ENCODE measurements around the gene UGT1A6. TPM values are rescaled to one million over a fixed set of nuclear protein-coding genes. Genes with fewer than 3 reads are reported as not detected.

Gene UGT1A6
- total and polyA plus RNA-seq, 2 of the 13 experiments (the other 11 are each of a cell fraction or from before 2014, with no cell fraction given), result 0.25 TPM; not detected in 1

- TF ChIP-seq, protein P1, sequence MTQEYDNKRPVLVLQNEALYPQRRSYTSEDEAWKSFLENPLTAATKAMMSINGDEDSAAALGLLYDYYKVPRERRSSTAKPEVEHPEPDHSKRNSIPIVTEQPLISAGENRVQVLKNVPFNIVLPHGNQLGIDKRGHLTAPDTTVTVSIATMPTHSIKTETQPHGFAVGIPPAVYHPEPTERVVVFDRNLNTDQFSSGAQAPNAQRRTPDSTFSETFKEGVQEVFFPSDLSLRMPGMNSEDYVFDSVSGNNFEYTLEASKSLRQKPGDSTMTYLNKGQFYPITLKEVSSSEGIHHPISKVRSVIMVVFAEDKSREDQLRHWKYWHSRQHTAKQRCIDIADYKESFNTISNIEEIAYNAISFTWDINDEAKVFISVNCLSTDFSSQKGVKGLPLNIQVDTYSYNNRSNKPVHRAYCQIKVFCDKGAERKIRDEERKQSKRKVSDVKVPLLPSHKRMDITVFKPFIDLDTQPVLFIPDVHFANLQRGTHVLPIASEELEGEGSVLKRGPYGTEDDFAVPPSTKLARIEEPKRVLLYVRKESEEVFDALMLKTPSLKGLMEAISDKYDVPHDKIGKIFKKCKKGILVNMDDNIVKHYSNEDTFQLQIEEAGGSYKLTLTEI (CRISPR knock-in tag; conservative IDR thresholded peaks at IDR 0.05), result no peak
These were observed 75.4 kb downstream of the UGT1A6 start (continued) for GRCh38 chr2:233768076-233768475.

DNA sequence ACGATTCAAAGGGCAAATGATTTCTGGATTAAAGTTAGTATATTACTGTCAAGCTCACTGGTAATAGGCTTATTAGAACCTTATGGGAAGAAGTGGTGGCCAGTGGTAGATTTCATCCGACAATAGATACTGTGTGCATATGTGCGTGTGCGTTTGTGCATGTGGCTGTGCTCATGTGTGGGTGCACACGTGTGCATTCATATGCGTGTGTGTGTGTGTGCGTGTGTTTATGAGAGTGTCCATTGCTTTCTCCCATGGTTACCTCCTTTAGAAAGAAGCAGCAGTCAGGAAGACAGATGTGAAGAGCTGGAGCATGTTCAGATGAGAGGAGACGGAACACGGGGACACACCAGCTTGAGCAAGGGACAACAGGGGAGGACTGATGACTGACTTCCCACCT is 76.6 kb downstream of the UGT1A6 start:
- POLR2A ChIA-PET, result no interaction called here

More for the DNA sequence above, 76.6 kb downstream of the UGT1A6 start:
- H3K9me3 ChIP-seq (ENCODE audit: low read length), result no peaks in the 10 kb centered on the region
- intact Hi-C loops (cut with micrococcal nuclease; ENCODE audit: unreplicated experiment) (no loop called here), in situ Hi-C loops (cut with HindIII; ENCODE audit: extremely low pct_ligation_motif_present, low pct_unique_long_range_greater_than_20kb) (no loop called here)
- no peaks in the 10 kb centered on the region for H3K79me2 ChIP-seq (ENCODE audit: insufficient read depth, low read length)
- peaks cover 2 to 32% of the 10 kb centered on the region in 2 experiments; a peak in 4 of 5 replicates for H3K27me3 ChIP-seq (ENCODE audit: control insufficient read depth in 1 of 2, insufficient read depth in 2 of 2, low read length in 2 of 2)
- DNase-seq (ENCODE audit: low spot score) (no peak), ATAC-seq (no peak), FAIRE-seq (no peak)
- H3K4me1 ChIP-seq (ENCODE audit: insufficient read depth, low read length), result no peaks in the 10 kb centered on the region
- 80% methylated on average over 9 of the region's 9 CpGs for WGBS (ENCODE audit: low lambda C conversion rate)
- BruUV-seq (replicated peaks), result no TSS peak
- TF ChIP-seq HES4 (CRISPR knock-in tag; IDR thresholded peaks at IDR 0.05; ENCODE audit: borderline replicate concordance) (no peak), TARDBP (CRISPR knock-in tag; IDR thresholded peaks at IDR 0.05) (no peak), GATA4 (IDR thresholded peaks at IDR 0.05; ENCODE audit: borderline replicate concordance, low read depth) (no peak), ATF4 (CRISPR knock-in tag; IDR thresholded peaks at IDR 0.05) (no peak), KDM6A (CRISPR knock-in tag; IDR thresholded peaks at IDR 0.05; ENCODE audit: low read depth) (no peak), ARNT (IDR thresholded peaks at IDR 0.05) (no peak), SPEN (CRISPR knock-in tag; IDR thresholded peaks at IDR 0.05; ENCODE audit: low read depth) (no peak), MATR3 (CRISPR knock-in tag; IDR thresholded peaks at IDR 0.05) (no peak), LCORL (IDR thresholded peaks at IDR 0.05) (no peak), LCORL (CRISPR knock-in tag; IDR thresholded peaks at IDR 0.05) (no peak), MTF2 (CRISPR knock-in tag; IDR thresholded peaks at IDR 0.05; ENCODE audit: borderline replicate concordance) (no peak)
- TF ChIP-seq, protein P2, sequence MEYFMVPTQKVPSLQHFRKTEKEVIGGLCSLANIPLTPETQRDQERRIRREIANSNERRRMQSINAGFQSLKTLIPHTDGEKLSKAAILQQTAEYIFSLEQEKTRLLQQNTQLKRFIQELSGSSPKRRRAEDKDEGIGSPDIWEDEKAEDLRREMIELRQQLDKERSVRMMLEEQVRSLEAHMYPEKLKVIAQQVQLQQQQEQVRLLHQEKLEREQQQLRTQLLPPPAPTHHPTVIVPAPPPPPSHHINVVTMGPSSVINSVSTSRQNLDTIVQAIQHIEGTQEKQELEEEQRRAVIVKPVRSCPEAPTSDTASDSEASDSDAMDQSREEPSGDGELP (IDR thresholded peaks at IDR 0.05; ENCODE audit: borderline replicate concordance, low read depth), result no peak
- no peak overlapping the region for H3K9ac ChIP-seq (ENCODE audit: insufficient read depth, low read depth, low read length)
- no peaks in the 10 kb centered on the region for H3K36me3 ChIP-seq (replicated peaks in 1 of 2; ENCODE audit: control insufficient read depth in 1 of 2, insufficient read depth in 2 of 2, low read length in 2 of 2)
- H3K4me3 ChIP-seq (replicated peaks in 1 of 3; ENCODE audit: insufficient read depth in 1 of 3, low read depth in 2 of 3, low read length in 3 of 3), result no peak overlapping the region
- no peak overlapping the region for H3K4me2 ChIP-seq (ENCODE audit: low read depth, low read length)
- H2AFZ ChIP-seq (ENCODE audit: low read length), result no peak overlapping the region
- no peak overlapping the region for H3K27ac ChIP-seq (ENCODE audit: extremely low read length, insufficient read depth, low read length)
- H4K20me1 ChIP-seq (ENCODE audit: insufficient read depth, low read length), result no peaks in the 10 kb centered on the region
- CTCF ChIA-PET (ENCODE audit: low intra/inter-chr PET ratio, low total read pairs), result no interaction called here

All from HepG2 (cell line).